Ovary (tissue), 3 donors: ENCODE measurements around the gene EPHB6.

Experiments
- POLR2A ChIP-seq: fragments of 450-650 bp; IDR thresholded peaks from one replicate; pipeline ENCODE4 v1.6.1; 2017; ENCODE audit warnings: antibody characterized with exemption, mild to moderate bottlenecking, moderate library complexity
- TF ChIP-seq, protein P1 (sequence below), 3 donors: fragments of 450-650 bp in 2 of 3; fragments of 200-600 bp in 1 of 3; IDR thresholded peaks; one replicate each; pipeline versions ENCODE4 v1.5.1 to v1.8.0; 2016 to 2022; ENCODE audit warnings: antibody characterized with exemption in 3 of 3, mild to moderate bottlenecking in 1 of 3
- donor health status: DM: no; HTN: no; CAD: no.

DNA sequence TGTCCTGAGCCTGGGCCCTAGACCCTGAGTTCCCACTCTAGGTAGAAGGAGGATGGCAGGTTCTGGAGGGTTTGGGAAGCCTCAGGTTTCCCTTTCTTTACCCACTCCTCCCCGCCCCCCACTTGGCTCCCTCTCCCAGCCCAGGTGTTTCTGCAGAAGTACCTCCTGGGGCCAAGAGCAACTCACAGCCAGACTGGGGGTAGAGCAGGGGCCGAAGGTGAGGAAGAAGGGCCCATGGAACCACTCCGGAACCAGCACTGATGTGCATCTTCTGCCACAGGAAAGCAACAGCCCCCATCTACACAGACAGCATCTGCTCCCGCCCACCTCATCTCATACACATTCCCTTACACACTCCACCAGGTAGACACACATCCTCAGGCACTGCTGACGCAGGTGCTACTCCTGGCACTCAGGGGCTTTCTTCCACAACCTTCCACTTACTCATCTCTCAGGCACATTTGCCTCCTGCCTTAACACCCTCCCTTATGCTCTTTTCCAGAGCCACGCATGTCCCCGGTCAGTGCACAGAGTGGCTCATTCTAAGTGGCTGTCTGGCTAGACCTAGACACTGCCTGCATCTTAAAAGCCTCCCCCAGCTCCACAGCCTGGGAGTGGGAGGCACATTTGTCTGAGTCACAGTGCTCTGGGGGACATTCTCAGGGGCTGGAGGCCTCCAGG is 1.8 kb downstream of the EPHB6 start:
- TF ChIP-seq, protein P1, sequence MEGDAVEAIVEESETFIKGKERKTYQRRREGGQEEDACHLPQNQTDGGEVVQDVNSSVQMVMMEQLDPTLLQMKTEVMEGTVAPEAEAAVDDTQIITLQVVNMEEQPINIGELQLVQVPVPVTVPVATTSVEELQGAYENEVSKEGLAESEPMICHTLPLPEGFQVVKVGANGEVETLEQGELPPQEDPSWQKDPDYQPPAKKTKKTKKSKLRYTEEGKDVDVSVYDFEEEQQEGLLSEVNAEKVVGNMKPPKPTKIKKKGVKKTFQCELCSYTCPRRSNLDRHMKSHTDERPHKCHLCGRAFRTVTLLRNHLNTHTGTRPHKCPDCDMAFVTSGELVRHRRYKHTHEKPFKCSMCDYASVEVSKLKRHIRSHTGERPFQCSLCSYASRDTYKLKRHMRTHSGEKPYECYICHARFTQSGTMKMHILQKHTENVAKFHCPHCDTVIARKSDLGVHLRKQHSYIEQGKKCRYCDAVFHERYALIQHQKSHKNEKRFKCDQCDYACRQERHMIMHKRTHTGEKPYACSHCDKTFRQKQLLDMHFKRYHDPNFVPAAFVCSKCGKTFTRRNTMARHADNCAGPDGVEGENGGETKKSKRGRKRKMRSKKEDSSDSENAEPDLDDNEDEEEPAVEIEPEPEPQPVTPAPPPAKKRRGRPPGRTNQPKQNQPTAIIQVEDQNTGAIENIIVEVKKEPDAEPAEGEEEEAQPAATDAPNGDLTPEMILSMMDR (IDR thresholded peaks at IDR 0.05) = no peak
- TF ChIP-seq POLR2A = no peak
